ENCODE data around the gene ZNF524. TPM values are rescaled to one million over a fixed set of nuclear protein-coding genes. Genes with fewer than 3 reads are reported as not detected.
A peak's percentile ranks its signal among the peaks of the same experiment; 100 is the strongest.
"Not testable (repeated sequence)": the region's sequence is repeated elsewhere in the genome, so short reads cannot be mapped to it uniquely, and the experiment has no call there.

The ZNF524 gene
- total RNA-seq, 1 experiment from 2014 or later = 31.0 TPM

DNA sequence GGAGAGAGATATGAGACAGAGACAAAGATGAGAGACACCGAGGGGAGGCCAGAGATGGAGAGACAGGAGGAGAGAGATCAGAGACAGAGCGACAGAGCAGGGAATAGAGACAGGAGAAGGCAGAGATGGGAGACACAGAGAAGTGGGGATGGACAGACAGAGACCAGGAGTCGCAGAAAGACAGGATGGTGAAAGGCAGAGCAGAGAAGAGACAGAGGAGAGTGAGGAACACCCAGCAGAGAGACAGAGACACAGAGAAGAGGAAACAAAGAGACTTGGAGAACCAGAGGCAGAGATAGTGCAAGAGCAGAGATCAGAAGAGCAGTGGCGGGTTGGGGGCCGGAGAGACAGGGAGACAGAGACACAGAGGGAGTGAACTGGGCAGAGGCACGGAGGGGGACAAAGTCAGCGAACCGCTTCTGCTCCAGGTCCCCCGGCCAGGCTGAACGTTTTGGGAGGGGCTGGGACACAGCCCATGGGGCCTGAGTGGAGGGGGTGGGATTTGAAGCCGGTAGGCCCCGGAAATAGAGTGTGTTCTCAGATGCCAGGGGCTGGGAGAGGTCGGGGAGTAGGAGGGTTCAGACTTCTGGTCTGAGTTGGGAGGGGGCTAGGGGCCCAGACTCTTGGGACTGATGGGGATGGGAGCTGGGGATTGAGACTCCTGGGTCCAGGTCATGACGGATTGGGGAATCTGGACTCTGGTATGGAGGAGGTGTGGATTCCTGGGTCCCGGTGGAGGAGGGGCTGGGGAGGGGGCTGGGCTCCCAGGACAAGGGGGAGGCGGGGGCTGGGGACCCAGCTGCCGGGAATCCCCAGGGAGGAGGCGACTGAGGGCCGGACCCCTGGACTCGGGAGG is 20.1 kb upstream of the ZNF524 start:
- in situ Hi-C loops (cut with HindIII; ENCODE audit: low pct_unique_long_range_greater_than_20kb, low sequenced_read_pairs) = no loop called here
- peak; percentile 26 for DNase-seq (ENCODE audit: low read depth)

DNA sequence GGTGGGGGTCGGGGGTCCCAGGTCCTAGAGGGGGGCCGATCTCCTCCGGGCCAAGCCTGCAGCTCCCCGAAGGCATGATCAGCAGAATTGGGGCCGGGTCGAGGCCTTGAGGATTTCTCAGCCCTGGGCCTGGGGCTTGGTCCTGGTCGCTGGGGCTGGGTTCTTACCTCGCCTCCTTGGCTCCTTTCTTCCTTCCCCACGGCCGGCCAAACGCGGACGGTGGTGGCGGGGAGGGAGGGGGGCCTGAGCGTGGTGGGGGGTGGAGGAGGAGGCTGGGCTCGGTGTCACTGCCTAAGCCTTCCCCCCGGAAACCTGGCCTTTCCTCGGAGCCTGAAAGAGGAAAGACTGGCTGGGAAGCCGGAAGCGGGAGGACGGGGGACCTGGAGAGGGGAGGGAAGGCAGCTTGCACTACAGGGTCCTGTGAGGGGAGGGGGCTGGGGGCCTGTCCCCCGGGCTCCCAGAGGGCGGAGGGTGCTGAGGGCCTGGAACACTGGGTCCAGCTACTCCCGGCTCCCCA is 19.4 kb upstream of the ZNF524 start, which contains the start of gene ZNF579:
TSS of gene ZNF579 (minus strand) at position 221 of the 517 bp plus-strand sequence. CDS start 1,209 bp downstream, outside the sequence.
- peak; percentile 78 for DNase-seq (ENCODE audit: low read depth)

DNA sequence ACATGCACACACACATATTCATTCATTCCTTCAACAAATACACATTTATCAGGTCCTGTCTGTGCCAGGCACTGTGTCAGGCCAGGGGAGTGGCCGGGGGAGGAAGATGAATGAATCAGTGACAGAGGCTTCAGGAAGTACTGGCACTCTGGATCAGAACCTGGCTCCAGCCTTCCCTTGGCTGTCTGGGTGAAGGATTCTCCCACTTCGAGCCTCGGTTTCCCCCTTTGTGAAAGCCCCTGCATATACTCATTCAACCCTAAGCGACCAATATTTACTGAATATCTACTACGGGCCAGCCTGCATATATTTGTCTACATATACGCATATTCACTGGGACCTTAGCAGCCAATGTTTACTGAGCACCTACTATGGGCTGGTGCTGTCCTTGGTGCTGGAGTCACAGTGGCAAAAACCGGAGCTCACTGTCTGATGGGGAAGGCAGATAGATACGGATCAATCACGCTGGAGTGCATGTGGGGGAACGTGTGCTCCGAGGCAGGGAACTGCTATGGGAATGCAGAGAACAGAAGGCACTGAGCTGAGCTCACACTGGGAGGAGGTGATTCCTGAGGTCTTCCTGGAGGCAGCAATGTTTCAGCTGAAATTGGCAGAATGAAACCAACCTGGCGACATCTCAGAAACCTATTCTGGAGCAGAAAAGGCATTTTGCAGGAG is 18.8 kb upstream of the ZNF524 start:
- DNase-seq (ENCODE audit: low read depth) = peak; percentile 75
- in situ Hi-C loops (cut with HindIII; ENCODE audit: low pct_unique_long_range_greater_than_20kb, low sequenced_read_pairs) = no loop called here

More for the DNA sequence above, 19.4 kb upstream of the ZNF524 start, which contains the start of gene ZNF579:
- in situ Hi-C loops (cut with HindIII; ENCODE audit: low pct_unique_long_range_greater_than_20kb, low sequenced_read_pairs) = no loop called here

DNA sequence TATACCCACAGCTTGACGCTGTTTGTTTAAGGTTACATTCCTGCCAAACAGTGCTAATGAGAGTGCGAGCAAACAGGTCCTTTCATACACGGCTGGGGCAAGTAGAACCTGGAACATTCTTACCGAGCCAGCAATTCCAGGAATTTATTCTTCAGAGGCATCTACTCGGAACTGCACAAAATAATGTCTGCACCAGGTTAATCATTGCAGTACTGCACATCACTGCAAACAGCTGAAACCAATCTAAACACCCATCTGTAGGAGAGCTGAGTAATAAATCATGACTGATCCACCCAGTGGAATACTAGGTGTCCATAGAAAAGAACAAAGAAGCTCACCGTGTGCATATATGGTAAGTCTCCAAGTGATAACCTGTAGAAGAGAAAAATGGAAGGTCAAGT is 18.3 kb upstream of the ZNF524 start:
- in situ Hi-C loops (cut with HindIII; ENCODE audit: low pct_unique_long_range_greater_than_20kb, low sequenced_read_pairs) = no loop called here
- peak; percentile 90 for DNase-seq (ENCODE audit: low read depth)

DNA sequence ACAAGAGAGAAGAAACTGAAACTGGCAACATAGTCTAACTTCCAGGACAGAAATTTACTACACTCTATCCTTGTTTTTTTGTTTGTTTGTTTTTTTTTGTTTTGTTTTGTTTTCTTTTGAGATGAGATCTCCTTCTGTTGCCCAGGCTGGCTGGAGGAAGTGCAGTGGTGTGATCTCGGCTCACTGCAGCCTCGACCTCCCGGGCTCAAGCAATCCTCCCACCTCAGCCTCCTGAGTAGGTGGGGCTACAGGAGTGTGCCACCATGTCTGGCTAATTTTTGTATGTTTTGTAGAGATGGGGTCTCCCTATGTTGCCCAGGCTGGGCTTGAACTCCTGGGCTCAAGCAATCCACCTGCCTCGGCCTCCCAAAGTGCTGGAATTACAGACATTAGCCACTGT is 17.8 kb upstream of the ZNF524 start:
- DNase-seq (ENCODE audit: low read depth); in situ Hi-C loops (cut with HindIII; ENCODE audit: low pct_unique_long_range_greater_than_20kb, low sequenced_read_pairs): not testable (repeated sequence)

DNA sequence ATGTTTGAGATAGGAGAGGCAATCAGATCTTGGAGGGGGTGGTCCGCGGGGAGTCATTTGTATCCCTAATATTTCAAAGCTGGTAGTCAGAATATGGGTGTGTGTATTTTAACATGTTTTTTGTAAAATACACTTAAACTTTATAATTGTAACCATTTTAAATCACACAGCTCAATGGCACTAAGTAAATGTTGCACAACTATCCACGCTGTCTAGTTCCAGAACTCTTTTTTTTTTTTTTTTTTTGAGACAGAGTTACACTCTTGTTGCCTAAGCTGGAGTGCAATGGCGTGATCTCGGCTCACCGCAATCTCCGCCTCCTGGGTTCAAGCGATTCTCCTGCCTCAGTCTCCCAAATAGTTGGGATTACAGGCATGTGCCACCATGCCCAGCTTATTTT is 16.2 kb upstream of the ZNF524 start:
- in situ Hi-C loops (cut with HindIII; ENCODE audit: low pct_unique_long_range_greater_than_20kb, low sequenced_read_pairs); DNase-seq (ENCODE audit: low read depth): not testable (repeated sequence)

DNA sequence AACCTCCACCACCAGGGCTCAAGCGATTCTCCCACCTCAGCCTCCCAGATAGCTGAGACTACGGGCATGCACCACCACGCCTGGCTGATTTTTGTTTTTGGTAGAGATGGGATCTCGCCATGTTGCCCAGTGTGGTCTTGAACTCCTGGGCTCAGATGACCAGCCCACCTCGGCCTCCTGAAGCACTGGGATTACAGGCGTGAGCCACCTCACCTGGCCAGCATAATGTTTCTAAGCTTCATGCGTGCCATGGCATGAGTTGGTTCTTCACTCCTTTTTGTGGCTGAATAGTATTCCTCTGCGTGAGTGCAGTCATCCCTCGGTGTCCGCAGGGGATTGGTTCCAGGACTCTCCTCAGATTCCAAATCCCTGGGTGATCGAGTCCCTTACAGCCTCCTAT is 15.2 kb upstream of the ZNF524 start:
- in situ Hi-C loops (cut with HindIII; ENCODE audit: low pct_unique_long_range_greater_than_20kb, low sequenced_read_pairs) = no loop called here
- DNase-seq (ENCODE audit: low read depth) = no peak

DNA sequence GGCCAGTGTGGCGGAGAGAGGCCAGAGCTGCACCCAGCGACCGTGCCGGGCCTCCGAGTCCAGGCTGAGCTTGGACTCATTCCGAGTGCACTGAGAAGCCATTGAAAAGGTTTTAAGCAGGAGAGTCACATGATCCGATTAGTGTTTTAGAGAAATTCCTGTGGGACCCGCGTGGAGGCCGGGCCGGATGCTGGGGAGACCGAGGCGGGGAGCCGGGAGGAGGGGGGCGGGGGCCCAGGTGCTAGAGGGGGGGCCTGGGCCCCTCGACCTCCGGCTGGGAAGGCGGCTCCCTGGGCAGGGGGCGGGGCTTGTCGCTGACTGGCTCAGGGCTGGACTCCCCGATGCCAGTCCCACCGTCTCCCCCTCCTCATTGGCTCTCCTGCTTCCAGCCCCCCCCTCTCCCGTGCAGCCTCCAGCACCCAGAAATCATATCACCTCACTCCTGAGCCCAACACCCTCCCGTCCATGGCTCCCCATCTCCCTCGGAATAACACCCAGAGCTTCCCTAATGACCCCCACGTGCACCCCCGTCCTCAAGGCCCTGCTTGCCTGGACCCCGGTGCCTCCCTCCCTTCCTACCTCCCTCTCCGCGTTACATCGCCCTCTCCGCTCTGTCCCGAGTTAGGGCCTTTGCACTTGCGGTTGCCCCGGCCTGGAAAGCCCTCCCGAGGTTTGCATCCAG is 14.3 kb upstream of the ZNF524 start:
- DNase-seq (ENCODE audit: low read depth) = peak; percentile 75
- in situ Hi-C loops (cut with HindIII; ENCODE audit: low pct_unique_long_range_greater_than_20kb, low sequenced_read_pairs) = no loop called here

DNA sequence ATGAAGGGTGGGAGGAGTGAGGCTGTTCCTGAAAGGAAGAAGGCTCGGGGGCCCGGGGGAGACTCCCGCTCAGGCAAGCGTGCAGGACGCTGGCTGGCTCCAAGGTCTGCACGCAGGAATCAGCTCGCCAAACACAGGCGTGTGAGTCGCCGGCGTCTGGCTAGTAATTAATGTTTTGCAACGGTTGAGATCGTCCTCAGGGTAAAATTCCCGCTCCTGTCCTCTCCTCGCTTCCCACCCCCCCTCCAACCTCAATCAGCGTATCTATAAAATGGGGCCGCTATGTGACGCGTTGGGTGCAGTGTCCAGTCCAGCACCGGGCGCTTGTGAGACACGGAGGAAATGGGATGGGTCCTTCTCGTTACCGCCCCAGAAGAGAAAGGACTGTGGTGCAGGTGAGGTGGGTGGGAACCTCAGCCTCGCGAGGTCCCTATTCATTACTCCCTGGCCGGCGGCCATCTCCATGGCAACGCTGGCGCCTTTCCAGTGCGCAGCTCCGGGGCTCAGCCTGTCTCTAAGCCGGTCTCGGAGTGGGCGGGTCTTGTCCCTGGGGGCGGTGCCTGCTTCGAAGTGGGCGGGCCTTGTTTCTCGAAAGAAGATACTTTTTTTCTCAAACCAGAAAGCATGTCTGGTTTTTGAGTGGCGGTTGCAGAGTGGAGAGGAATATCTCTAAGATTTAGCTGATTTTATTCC is 13.0 kb upstream of the ZNF524 start:
- in situ Hi-C loops (cut with HindIII; ENCODE audit: low pct_unique_long_range_greater_than_20kb, low sequenced_read_pairs) = no loop called here
- DNase-seq (ENCODE audit: low read depth) = peak; percentile 99

DNA sequence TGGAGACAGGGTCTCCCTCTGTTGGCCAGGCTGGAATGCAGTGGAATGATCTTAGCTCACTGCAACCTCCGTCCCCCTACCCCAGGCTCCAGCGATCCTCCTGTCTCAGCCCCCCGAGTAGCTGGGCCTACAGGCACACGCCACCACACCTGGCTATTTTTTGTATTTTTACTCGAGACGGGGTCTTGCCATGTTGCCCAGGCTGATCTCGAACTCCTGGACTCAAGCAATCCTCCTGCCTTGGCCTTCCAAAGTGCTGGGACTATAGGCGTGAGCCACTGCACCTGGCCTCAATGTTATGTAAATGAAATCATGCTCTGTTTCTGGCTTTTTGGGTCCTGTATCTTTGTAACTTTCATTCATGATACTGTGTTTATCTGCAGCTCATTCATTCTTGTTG is 11.3 kb upstream of the ZNF524 start:
- DNase-seq (ENCODE audit: low read depth) = no peak
- in situ Hi-C loops (cut with HindIII; ENCODE audit: low pct_unique_long_range_greater_than_20kb, low sequenced_read_pairs) = no loop called here

DNA sequence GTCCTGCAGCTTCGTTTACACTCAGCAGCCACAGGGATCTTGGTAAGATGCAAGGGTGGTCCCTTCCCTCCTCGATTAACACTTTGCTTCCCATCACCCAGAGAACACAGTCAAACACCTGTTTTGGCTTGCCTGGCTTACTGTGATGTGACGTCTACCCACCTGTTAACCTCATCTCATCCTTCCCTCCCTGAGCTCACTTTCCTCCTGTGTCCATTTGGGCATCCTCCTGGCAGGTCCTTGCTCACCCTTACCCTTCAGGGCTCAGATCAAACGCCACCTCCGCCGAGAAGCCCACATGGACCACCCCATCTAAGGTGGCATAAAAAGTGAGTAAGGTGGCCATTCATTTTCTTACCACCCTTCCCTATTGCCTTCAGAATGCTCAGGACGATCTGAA is 10.0 kb upstream of the ZNF524 start:
- DNase-seq (ENCODE audit: low read depth) = no peak
- in situ Hi-C loops (cut with HindIII; ENCODE audit: low pct_unique_long_range_greater_than_20kb, low sequenced_read_pairs) = no loop called here

DNA sequence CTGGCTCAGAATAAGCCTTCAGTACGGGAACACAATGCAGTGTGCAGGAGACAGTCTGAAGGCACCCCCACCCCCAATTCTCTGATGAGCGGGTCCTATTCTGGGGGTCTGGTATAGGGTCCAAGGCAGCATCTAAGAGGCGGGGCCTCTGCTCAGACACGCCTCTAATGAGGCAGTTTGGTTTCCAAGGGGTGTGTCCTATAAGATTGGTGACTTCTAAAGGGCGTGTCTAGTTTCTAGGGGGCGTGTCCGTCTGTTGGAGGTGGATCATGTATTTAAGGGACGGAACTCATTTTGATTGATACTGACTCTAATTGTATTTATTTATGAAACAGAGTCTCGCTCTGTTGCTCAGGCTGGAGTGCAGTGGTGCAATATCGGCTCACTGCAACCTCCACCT is 9.5 kb upstream of the ZNF524 start:
- peak; percentile 46 for DNase-seq (ENCODE audit: low read depth)
- in situ Hi-C loops (cut with HindIII; ENCODE audit: low pct_unique_long_range_greater_than_20kb, low sequenced_read_pairs) = no loop called here

DNA sequence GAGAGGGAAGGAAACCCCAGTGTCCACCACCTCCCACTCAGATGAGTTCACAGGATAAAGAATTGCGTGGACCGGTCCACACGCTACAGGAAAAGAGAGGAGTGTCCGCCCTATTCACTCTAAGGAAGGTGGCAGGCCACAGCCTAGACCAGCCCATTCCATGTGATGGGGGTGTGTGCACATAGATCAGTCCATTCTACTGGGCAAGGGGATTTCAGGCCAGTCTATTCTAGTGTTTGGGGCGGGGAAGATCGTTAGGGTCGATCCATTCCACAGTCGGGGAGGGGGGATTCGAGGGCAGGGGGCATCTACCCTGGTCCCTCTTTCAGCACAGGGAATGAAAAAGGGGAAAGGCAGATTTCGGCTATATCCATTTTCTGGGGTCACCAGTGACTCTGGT is 8.5 kb upstream of the ZNF524 start:
- DNase-seq (ENCODE audit: low read depth) = no peak
- in situ Hi-C loops (cut with HindIII; ENCODE audit: low pct_unique_long_range_greater_than_20kb, low sequenced_read_pairs) = no loop called here

DNA sequence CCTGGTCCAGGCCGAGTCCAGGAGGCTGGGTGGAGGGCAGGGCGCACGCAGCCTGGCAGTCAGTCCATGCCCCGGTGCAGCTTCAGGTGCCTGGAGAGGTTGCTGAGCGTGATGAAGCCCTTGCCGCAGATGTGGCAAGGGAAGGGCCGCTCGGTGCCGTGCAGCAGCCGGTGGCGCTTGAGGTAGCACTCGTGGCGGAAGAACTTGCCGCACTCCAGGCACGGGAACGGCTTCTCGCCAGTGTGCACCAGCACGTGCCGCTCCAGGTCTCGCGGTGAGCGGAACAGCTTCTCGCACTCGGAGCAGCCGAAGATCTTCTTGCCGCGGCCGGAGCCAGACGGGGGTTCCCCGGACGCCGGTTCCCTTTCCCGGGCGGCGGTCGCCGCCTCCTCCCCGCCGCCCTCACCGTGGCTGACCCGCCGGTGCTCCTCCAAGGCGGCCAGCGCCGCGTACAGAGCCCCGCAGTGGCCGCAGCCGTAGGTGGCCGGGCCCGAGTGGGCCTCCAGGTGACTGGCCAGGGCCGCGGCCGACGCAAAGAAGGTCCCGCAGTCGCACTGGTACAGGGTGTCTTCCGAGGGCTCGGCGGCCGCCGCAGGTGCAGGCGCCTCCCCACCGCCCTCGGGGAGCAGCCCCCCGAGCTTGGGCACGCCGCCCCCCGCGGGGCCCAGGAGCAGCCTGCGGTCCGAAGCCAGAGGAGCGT is 7.5 kb upstream of the ZNF524 start:
- in situ Hi-C loops (cut with HindIII; ENCODE audit: low pct_unique_long_range_greater_than_20kb, low sequenced_read_pairs) = no loop called here
- no peak for DNase-seq (ENCODE audit: low read depth)

DNA sequence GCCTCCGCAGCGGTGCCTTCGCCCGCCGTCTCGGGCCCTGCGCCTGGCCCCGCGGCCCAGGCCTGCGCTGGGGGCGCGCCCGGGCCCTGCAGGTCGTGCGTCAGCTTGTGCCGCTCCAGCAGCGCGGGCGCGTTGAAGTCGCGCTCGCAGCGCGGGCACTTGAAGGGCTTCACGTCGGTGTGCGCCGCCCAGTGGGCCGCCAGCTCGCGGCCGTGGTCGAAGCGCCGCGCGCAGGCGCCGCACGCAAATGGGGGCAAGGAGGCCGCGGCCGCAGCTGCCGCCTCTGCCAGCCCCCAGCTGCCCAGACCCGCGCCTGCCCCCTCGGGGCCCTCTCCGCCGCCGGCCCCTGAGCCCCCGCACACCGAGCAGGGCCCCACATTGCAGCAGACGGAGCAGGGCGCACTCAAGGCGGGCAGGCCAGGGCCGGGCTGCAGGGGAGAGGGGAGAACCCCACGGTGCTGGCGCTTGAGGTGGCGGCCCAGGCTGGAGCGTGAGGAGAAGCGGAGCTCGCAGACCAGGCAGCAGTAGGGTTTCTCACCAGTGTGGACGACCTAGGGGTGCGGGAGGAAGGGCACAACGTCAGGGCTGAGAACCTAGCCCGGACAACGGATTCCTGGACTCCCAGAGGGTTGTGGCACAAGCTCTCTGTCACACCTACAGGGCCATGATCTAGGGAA is 6.9 kb upstream of the ZNF524 start:
- DNase-seq (ENCODE audit: low read depth) = no peak
- in situ Hi-C loops (cut with HindIII; ENCODE audit: low pct_unique_long_range_greater_than_20kb, low sequenced_read_pairs) = no loop called here

DNA sequence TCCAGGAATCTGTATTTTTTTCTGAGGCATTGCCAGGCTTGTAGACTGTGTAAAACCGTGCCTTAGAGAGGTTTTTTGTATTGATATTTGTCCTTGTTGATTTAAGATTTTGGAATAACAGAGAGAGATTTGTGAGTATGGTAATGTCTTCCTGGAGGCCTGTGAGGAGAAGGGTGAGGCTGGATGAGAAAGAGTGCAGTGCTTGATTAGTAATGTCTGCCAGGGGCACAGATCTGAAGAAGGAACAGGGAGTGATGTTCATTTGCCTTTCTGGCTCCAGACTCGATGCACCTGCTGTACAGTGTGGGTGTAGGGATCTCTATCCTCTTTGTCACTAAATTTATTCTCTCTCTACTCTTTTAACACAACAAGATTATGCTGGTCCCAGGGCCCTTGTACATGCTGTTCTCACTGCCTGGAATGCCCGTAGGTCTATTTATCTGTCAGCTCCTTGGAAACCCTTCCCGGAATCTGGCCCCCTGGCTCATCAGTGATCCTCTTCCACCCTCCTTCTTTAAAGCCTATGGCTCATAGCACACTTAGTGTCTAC is 5.0 kb upstream of the ZNF524 start:
- in situ Hi-C loops (cut with HindIII; ENCODE audit: low pct_unique_long_range_greater_than_20kb, low sequenced_read_pairs) = no loop called here
- DNase-seq (ENCODE audit: low read depth) = no peak

DNA sequence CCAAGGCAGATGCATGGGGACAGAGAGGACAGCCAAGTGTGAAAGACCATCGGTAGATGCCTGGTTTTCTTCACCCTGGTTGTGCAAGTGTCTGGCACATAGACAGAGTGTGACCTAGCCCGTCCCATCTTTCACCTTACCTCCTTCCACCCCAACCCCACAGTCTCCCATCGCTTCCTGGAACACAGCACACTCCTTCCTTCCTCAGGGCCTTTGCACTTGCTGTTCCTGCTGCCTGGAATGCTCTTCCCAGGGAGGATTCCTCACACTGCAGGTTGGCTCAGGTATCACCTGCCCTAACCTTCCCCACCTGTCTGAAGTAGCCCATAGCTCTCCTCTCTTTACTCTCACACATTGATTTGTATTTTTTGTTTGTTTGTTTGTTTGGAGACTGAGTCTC is 3.8 kb upstream of the ZNF524 start:
- in situ Hi-C loops (cut with HindIII; ENCODE audit: low pct_unique_long_range_greater_than_20kb, low sequenced_read_pairs) = no loop called here
- no peak for DNase-seq (ENCODE audit: low read depth)
